Skeletal muscle satellite cell (primary cell): ENCODE data around the gene ARSG.

Source experiments
- H3K27me3 ChIP-seq: 2 replicates; pipeline ENCODE4 v1.7.0; 2013; ENCODE audit warnings: low read length; ENCODE audit not compliant: control insufficient read depth, insufficient read depth
- H3K36me3 ChIP-seq: 2 replicates; pipeline ENCODE4 v1.7.0; 2013; ENCODE audit warnings: mild to moderate bottlenecking, control low read depth, low read length; ENCODE audit not compliant: insufficient read depth
- H3K4me1 ChIP-seq: 2 replicates; pipeline ENCODE4 v1.7.0; 2013; ENCODE audit warnings: low read length; ENCODE audit not compliant: control insufficient read depth, insufficient read depth
- H3K4me2 ChIP-seq: 2 replicates; pipeline ENCODE4 v1.7.0; 2013; ENCODE audit warnings: mild to moderate bottlenecking, low read length
- H3K4me3 ChIP-seq: 2 replicates; pipeline ENCODE4 v1.7.0; 2013; ENCODE audit warnings: low read length
- H3K9ac ChIP-seq: 2 replicates; pipeline ENCODE4 v1.7.0; 2013; ENCODE audit warnings: mild to moderate bottlenecking, low read depth, low read length, moderate library complexity
- H3K9me3 ChIP-seq: replicated peaks from 2 replicates; pipeline ENCODE4 v1.7.0; 2013; ENCODE audit warnings: mild to moderate bottlenecking, control low read depth, low read length

The ARSG gene

DNA sequence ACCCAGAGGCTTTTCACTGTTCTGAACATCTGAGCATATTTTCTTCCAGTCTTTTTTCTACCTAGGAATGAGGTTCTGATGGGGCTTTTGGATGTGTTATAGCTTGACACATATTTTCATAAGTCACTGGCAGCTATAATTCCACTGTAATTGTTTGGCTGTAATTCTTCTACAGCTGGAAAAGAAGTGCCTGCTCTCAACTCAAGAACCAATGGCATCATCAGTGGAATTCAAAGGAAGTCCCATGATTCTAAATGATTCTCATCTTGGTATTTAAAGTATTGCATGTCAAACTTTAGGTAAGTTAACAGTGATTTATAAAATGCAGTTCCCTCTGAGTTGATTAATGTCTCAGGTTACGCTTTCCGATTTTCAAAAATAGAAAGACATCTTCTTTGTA, 149.2 kb downstream of the ARSG start:
- H3K36me3 ChIP-seq = peaks cover 21% of the 10 kb centered on the region
- H3K27me3 ChIP-seq = no peaks in the 10 kb centered on the region
- no peak overlapping the region for H3K4me2 ChIP-seq
- H3K9ac ChIP-seq = no peak overlapping the region
- H3K4me3 ChIP-seq = no peak overlapping the region
- H3K4me1 ChIP-seq = peaks cover 3% of the 10 kb centered on the region
- no peaks in the 10 kb centered on the region for H3K9me3 ChIP-seq

DNA sequence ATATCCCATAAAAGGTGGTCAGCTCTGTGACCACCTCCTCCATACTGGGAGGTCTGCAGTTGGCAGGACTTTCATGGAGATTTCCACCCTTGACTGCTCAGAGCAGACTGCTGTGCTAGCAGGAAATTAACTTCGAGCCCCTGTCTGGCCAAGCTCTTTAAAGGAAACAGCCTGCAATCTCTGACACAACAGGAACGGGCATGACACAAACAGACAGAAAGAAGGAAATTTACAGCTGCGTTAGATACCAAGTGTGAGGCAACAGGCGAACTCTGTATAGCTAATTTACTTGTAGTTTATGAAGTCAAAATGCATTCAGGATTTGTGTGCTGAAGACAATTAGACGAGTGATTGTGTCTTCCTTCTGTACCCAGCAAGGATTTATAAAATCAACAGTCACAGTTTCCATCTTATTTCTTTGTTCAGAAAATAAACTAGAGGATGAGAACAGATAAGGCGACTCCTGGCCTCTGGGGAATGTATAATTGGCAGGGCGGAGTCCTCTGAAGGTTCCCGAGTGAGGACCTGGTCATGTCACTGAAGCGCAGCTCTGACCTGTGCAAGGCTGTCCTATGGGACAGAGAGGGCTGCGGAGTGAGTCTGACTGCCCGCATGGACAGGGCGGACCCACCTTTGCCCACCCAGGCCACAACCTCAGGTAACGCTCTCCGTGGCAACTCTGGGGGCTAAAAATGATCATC, 149.9 kb downstream of the ARSG start:
- H3K9ac ChIP-seq = no peak overlapping the region

DNA sequence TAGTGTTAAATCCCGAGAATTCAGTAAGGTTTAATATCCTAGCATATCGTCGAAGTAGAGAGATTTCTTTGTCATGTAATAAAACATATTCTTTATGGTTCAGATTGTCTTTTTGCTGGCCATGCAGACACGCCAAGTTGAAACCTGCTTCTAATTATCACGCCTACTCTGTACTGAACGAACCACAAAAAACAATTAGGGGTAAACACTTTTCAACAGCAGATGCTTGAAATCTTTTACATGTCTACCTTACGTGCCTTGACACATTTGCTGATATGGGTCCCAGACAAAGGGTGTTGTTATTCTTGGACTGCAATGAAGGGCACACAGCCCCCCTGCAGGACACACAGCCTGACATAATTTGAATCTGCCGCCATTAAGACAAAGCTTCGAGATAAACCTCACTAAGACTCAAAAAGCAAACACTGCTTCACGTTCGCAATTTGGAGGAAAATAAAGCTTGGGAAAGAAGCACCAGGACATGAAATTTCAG, 152.7 kb downstream of the ARSG start:
- Histone ChIP-seq H3K4me2 (no peak overlapping the region), H3K36me3 (peaks cover 36% of the 10 kb centered on the region), H3K4me1 (no peaks in the 10 kb centered on the region), H3K4me3 (no peak overlapping the region), H3K9ac (no peak overlapping the region), H3K27me3 (no peaks in the 10 kb centered on the region), H3K9me3 (no peaks in the 10 kb centered on the region)

More for the DNA sequence above, 149.9 kb downstream of the ARSG start:
- Histone ChIP-seq H3K9me3 (no peaks in the 10 kb centered on the region), H3K4me3 (no peak overlapping the region), H3K36me3 (peaks cover 23% of the 10 kb centered on the region), H3K27me3 (no peaks in the 10 kb centered on the region), H3K4me2 (no peak overlapping the region), H3K4me1 (peaks cover 1% of the 10 kb centered on the region)

DNA sequence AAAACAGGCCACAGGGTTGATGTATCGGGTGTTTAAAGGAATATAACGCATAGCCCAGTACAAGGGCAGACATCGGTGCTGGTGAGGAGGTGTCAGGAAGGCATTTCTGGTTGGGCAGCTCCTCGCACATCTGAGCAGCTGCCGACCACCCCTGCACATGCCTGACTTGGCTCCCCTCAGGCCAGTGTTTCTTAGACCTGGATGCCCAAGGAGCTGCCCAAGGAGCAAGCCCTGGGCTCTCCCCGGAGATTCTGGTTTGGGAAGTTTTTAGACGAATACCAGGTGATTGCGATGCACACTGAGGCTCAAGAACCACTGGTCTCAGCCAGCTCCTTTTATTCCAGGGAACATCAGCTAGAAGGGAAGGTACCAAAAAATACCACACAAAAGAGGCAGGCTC, 154.4 kb downstream of the ARSG start:
- Histone ChIP-seq H3K9ac (no peak overlapping the region), H3K4me1 (no peaks in the 10 kb centered on the region), H3K36me3 (peaks cover 51% of the 10 kb centered on the region)

DNA sequence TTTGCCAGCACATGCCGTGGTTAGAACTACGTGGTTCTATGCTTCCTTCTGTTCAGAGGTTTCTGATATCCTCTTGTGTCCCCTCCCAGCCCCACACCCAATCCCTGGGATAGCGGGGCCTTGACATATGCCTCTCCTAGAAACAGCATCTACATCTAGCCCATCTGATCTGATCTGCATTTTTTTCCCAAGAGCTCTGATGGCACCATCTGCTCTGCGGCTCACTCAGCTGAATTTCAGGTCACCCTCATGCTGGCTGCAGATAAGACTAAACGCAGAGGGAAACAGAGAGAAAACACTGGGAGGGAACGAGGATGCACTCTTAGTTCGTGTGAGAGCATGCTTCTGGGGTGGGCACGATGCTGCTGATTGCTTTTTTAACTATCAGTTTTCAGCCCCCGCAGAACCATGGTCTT, 155.3 kb downstream of the ARSG start:
- H3K4me2 ChIP-seq = no peak overlapping the region
- H3K27me3 ChIP-seq = no peaks in the 10 kb centered on the region
- H3K9me3 ChIP-seq = no peaks in the 10 kb centered on the region
- H3K4me3 ChIP-seq = no peak overlapping the region
- H3K9ac ChIP-seq = no peak overlapping the region
- H3K36me3 ChIP-seq = peaks cover 55% of the 10 kb centered on the region
- H3K4me1 ChIP-seq = no peaks in the 10 kb centered on the region

More for the DNA sequence above, 154.4 kb downstream of the ARSG start:
- no peak overlapping the region for H3K4me2 ChIP-seq
- H3K4me3 ChIP-seq = no peak overlapping the region
- no peaks in the 10 kb centered on the region for H3K9me3 ChIP-seq
- no peaks in the 10 kb centered on the region for H3K27me3 ChIP-seq

DNA sequence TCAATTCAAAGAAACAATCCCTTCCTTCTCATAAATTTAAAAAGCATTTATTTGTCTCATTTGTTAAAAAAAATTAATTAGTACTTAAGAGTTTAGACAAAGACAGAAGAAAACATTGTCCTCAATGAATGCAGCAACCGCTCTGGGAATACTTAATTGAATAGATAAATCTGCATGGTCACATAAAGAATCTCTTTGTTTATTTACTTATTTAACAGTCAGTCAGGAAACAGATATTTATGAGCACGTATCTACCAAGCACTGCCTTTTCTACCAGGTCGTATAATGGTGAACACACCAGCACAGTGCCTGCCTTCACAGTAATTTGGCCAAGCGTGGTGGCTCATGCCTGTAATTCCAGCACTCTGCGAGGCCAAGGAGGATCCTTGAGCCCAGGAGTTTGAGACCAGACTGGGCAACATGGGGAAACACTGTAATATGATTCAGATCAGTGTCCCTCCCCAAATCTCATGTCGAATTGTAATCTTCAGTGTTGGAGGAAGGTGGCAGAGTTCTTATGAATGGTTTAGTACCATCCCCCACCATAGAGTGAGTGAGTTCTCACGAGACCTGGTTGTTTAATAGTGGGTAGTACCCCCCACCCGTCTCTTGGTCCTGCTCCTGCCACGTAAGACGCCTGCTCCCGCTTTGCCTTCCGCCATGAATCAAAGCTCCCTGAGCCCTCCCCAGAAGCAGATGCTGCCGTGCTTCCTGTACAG, 157.9 kb downstream of the ARSG start:
- Histone ChIP-seq H3K4me2 (no peak overlapping the region), H3K36me3 (peaks cover 49% of the 10 kb centered on the region), H3K27me3 (no peaks in the 10 kb centered on the region), H3K4me1 (no peaks in the 10 kb centered on the region), H3K9ac (no peak overlapping the region), H3K4me3 (no peak overlapping the region), H3K9me3 (no peaks in the 10 kb centered on the region)

DNA sequence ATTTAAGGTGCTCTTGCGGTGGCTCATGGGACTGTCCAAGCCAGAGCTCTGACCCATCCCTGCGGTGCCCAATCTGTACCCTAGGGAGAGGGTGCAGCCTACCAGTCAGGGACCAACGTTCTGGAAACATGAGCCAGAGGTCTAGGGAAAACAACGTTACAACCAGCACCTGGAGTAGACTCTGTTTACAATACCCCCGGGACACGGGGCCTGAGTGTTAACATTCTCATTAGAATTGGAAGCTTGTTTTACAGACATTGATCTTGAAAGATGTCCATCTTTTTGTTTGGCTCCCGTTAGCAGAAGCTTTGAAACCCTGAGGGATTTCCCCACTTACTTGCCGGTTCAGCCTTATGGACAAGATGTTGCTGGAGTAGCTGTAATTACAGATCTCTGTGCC, 159.1 kb downstream of the ARSG start:
- Histone ChIP-seq H3K9me3 (no peaks in the 10 kb centered on the region), H3K36me3 (peaks cover 45% of the 10 kb centered on the region), H3K9ac (no peak overlapping the region), H3K4me3 (no peak overlapping the region), H3K4me1 (peaks cover 5% of the 10 kb centered on the region), H3K4me2 (no peak overlapping the region), H3K27me3 (no peaks in the 10 kb centered on the region)

DNA sequence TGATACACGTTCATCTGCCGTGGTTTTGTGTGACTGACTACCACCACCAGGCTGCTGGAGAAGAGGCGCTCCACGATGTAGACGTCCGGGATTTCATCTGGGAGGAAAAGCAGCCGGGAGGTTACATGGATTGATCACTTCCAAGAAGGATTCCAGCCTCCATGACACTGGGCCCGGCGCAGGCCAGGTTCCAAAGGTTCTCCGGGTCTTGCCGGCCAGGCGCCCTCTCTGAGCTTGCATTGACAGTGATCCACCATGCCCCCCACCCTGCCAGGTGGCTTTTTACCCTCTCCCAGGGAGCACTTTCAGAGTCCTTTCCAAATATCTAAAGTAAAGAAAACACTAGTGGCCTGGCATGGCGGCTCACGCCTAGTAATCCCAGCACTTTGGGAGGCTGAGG, 159.5 kb downstream of the ARSG start:
- Histone ChIP-seq H3K36me3 (peaks cover 41% of the 10 kb centered on the region), H3K9ac (no peak overlapping the region)

DNA sequence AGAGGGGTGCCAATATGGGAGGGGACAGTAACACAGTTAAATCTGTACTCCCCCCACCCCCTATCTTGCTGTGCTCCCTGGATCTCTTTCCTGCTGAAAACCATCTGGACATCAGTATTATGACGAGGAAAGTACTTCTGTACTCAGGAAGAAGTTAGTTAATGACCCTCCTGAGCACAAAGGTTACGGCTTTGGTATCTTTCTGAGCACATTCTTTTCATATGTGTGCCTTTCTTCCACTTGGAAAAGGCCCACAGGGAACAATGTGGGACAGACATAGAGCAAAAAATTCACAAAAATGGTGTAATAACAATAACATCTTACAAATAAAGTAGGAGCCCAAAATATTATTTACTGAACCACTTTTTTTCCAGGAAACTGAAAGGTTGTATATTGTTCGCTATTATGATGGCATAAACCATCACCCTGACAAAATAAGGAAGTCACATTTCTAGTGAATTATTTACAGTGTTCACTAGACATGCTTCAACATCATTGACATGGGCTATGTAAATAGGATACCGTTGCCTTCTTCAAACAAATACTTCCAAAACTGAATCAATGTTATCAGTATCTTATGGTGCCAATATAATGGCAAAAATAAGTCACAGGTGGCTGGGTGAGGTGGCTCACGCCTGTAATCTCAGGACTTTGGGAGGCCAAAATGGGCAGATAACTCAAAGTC, 160.5 kb downstream of the ARSG start:
- Histone ChIP-seq H3K9ac (no peak overlapping the region), H3K4me1 (peaks cover 17% of the 10 kb centered on the region), H3K9me3 (no peaks in the 10 kb centered on the region), H3K4me3 (no peak overlapping the region), H3K36me3 (peaks cover 32% of the 10 kb centered on the region), H3K27me3 (no peaks in the 10 kb centered on the region), H3K4me2 (no peak overlapping the region)

More for the DNA sequence above, 159.5 kb downstream of the ARSG start:
- Histone ChIP-seq H3K9me3 (no peaks in the 10 kb centered on the region), H3K4me2 (no peak overlapping the region), H3K27me3 (no peaks in the 10 kb centered on the region), H3K4me1 (peaks cover 9% of the 10 kb centered on the region), H3K4me3 (no peak overlapping the region)

DNA sequence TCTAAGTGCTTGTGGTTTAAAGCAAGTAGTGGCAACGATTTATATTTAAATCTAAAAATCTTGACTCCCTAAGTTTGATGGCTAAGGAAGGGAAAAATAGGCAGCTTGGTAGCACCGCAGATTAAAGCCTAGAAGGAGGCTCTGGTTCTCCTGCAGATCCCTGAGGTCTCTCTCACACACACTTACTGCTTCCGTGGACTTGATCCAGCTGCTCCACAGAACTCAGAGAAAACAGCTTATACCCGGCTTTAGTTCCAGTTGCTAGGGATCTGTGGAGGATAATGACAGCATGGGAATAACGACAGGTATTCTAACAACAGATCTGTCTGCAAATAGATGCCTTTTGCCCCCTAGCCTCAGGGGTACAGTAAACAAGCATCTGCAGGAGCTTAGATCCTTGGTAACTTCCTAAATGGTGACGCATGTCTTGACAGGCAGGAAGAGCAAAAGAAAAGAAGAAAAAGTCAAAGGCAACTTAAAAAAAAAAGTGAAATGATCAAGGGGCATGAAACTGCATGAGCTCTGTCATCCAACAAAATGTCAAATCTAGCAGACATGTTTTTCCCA, 161.5 kb downstream of the ARSG start:
- H3K4me1 ChIP-seq = peaks cover 17% of the 10 kb centered on the region
- H3K4me2 ChIP-seq = no peak overlapping the region
- H3K9ac ChIP-seq = no peak overlapping the region
- H3K4me3 ChIP-seq = no peak overlapping the region
- H3K27me3 ChIP-seq = no peaks in the 10 kb centered on the region
- H3K9me3 ChIP-seq = no peaks in the 10 kb centered on the region
- peaks cover 29% of the 10 kb centered on the region for H3K36me3 ChIP-seq

DNA sequence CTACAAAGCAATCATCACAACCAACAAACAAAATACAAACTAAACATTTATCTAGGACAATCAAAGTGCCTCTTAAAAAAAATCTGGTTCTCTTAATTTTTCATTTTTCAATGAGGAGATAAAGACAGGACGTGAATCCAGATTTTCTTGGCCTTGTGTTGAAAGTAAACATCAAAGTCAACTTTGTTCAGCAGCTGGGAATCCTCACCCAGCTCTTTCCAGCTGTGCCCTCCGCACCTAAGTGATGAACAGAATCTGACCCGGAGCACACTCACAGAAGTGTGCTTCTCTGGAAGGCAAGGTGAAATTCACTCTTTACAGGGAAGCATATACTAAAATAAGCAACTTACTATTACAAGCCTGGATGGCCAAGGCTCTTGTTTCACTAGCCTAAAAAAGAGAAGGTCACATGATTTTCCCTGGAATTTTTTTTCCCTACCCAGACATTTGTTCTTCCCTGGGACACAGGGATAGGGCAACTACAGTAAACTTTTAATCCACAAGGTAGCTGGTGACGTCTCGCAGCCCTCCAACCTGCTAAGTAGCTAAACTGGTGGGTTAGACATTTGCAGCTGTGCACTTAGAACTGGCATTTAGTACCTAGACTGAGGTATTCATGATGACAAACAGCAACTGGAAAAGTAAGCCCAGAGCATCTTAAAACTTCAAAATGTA, 162.8 kb downstream of the ARSG start:
- Histone ChIP-seq H3K27me3 (no peaks in the 10 kb centered on the region), H3K36me3 (peaks cover 20% of the 10 kb centered on the region), H3K9ac (no peak overlapping the region), H3K9me3 (no peaks in the 10 kb centered on the region), H3K4me2 (no peak overlapping the region), H3K4me1 (peaks cover 23% of the 10 kb centered on the region), H3K4me3 (no peak overlapping the region)
